ENCODE measurements around the gene PRG3. TPM values are rescaled to one million over a fixed set of nuclear protein-coding genes. Genes with fewer than 3 reads are reported as not detected.
A peak's percentile ranks its signal among the peaks of the same experiment; 100 is the strongest.

Gene PRG3
- total RNA-seq, 1 experiment from 2014 or later: not detected

DNA sequence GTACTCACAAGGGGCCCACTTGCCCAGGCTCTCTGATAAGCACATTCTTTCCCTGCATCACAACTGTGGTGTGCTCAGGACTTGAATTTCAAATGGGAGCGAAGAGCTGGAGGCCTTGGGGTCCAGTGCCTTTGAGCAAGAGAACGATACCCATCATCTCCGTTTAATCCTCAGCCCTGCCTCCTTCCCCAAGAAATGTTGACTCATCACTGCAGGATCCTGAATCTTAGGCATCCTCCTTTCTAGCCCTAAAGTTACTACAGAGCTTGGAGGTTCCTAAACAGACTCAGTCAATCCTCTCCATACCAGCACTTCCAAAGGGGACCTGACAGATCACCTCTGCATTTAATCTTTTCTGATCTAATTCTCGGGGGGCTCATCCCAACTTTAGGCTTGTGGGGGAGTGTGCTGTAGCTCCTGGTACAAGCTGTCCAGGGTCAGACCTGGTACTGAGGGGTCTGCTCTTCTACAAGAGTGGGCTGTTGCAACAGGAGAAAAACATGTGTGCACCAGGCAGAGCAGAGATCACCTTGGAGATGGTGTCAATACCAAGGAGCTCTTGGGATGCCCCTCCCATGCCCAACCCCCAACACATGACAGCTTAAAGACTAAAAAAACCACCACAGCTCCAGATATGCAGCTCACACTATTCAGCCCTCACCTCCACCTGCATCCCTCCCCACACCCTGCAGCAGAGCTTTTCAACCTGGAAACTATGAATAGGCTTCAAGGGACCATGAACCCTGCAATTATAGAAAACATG, 13.4 kb upstream of the PRG3 start:
- no peaks in the 10 kb centered on the region for H3K9me3 ChIP-seq (ENCODE audit: insufficient read depth, low read depth)
- H3K4me2 ChIP-seq: no peak overlapping the region
- H3K4me3 ChIP-seq: no peak overlapping the region
- intact Hi-C loops (cut with micrococcal nuclease; ENCODE audit: unreplicated experiment): no loop called here
- DNase-seq: peak in 1 of 2 experiments; percentile 24
- POLR2A ChIA-PET (ENCODE audit: unreplicated experiment): no interaction called here
- H4K20me1 ChIP-seq (ENCODE audit: insufficient read depth): no peaks in the 10 kb centered on the region
- no peaks in the 10 kb centered on the region for H3K79me2 ChIP-seq (ENCODE audit: low read depth)
- H3K27ac ChIP-seq: no peak overlapping the region
- H2AFZ ChIP-seq: no peak overlapping the region
- no peaks in the 10 kb centered on the region for H3F3A ChIP-seq (ENCODE audit: insufficient read depth, low read depth)
- TF ChIP-seq EZH2 (IDR thresholded peaks at IDR 0.05; ENCODE audit: low read depth): no peak
- TF ChIP-seq, protein P1, sequence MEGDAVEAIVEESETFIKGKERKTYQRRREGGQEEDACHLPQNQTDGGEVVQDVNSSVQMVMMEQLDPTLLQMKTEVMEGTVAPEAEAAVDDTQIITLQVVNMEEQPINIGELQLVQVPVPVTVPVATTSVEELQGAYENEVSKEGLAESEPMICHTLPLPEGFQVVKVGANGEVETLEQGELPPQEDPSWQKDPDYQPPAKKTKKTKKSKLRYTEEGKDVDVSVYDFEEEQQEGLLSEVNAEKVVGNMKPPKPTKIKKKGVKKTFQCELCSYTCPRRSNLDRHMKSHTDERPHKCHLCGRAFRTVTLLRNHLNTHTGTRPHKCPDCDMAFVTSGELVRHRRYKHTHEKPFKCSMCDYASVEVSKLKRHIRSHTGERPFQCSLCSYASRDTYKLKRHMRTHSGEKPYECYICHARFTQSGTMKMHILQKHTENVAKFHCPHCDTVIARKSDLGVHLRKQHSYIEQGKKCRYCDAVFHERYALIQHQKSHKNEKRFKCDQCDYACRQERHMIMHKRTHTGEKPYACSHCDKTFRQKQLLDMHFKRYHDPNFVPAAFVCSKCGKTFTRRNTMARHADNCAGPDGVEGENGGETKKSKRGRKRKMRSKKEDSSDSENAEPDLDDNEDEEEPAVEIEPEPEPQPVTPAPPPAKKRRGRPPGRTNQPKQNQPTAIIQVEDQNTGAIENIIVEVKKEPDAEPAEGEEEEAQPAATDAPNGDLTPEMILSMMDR (conservative IDR thresholded peaks at IDR 0.05): no peak
- no peaks in the 10 kb centered on the region for H3K36me3 ChIP-seq (ENCODE audit: low read depth)
- CTCF ChIA-PET: no interaction called here
- no peaks in the 10 kb centered on the region for H3K9me2 ChIP-seq (ENCODE audit: insufficient read depth)
- BruUV-seq (replicated peaks): no TSS peak
- H3K27me3 ChIP-seq (ENCODE audit: insufficient read depth, low read depth): peaks cover 80% of the 10 kb centered on the region
- H3K4me1 ChIP-seq (replicated peaks; ENCODE audit: insufficient read depth): no peaks in the 10 kb centered on the region

DNA sequence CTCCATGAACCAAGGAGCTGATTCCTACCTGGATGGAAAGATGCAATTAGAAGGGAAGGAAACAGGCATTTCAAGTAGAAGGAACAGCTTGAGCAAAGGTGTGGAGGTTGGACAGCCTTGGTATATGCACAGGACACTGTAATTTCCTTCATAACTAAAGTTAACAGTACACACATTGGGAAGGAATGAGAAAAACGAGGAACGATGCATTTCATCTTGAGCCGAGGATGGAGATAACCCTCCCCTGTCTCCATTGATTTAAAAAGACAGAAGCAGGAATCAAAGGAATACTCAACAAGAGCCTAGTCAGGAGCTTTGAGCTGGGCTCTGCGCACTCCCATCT, 11.8 kb upstream of the PRG3 start:
- ChIA-PET POLR2A (ENCODE audit: unreplicated experiment) (no interaction called here), CTCF (no interaction called here)
- no peak for TF ChIP-seq EZH2 (IDR thresholded peaks at IDR 0.05; ENCODE audit: low read depth)
- TF ChIP-seq, protein P1 (conservative IDR thresholded peaks at IDR 0.05): no peak
- Histone ChIP-seq H3K79me2 (ENCODE audit: low read depth) (no peaks in the 10 kb centered on the region), H3K36me3 (ENCODE audit: low read depth) (no peaks in the 10 kb centered on the region), H3K27ac (no peak overlapping the region), H3K27me3 (ENCODE audit: insufficient read depth, low read depth) (peaks cover 95% of the 10 kb centered on the region), H3F3A (ENCODE audit: insufficient read depth, low read depth) (no peaks in the 10 kb centered on the region), H2AFZ (no peak overlapping the region), H3K9me3 (ENCODE audit: insufficient read depth, low read depth) (no peaks in the 10 kb centered on the region), H3K4me2 (no peak overlapping the region), H3K4me1 (replicated peaks; ENCODE audit: insufficient read depth) (no peaks in the 10 kb centered on the region), H3K9me2 (ENCODE audit: insufficient read depth) (no peaks in the 10 kb centered on the region), H3K4me3 (no peak overlapping the region), H4K20me1 (ENCODE audit: insufficient read depth) (no peaks in the 10 kb centered on the region)
- DNase-seq: peak in 1 of 2 experiments; percentile 16
- intact Hi-C loops (cut with micrococcal nuclease; ENCODE audit: unreplicated experiment): no loop called here
- BruUV-seq (replicated peaks): no TSS peak

DNA sequence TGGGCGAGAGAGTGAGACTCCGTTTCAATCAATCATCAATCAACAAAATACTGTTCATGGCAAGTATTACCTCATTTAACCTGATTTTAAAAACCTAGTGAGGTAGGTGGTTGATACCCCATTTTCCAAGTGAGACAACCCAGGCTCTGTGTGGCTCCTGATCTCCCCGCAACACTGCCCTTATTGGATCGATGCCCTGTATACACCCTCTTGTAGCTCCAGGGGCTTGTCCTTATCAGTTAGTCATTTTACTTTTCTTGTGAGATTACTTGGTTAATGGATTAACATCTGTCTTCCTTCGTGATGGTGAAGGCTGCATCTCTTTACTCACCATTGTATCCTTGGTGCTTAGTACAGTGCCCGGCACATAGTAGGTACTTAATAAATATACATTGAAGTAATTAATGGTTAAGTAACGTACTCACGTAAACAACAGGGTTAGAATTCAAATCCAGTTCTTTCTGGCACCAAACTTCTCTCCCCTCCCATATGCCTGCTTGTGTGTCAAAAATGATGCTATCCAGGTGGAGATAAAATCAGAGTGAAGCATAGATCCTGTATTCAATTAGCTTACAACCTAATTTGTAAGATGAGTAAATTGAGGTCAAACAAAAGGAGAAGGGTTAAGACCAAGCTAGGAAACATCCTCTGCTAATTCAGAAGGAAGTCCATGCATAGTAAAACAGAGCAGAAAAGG, 11.3 kb upstream of the PRG3 start:
- Histone ChIP-seq H3K4me2 (no peak overlapping the region), H3K4me3 (no peak overlapping the region), H3K9me3 (ENCODE audit: insufficient read depth, low read depth) (no peaks in the 10 kb centered on the region), H3K9me2 (ENCODE audit: insufficient read depth) (no peaks in the 10 kb centered on the region), H3K36me3 (ENCODE audit: low read depth) (no peaks in the 10 kb centered on the region), H2AFZ (no peak overlapping the region), H4K20me1 (ENCODE audit: insufficient read depth) (no peaks in the 10 kb centered on the region), H3K27ac (no peak overlapping the region), H3K27me3 (ENCODE audit: insufficient read depth, low read depth) (peaks cover 98% of the 10 kb centered on the region), H3F3A (ENCODE audit: insufficient read depth, low read depth) (no peaks in the 10 kb centered on the region), H3K79me2 (ENCODE audit: low read depth) (no peaks in the 10 kb centered on the region), H3K4me1 (replicated peaks; ENCODE audit: insufficient read depth) (no peaks in the 10 kb centered on the region)
- ChIA-PET POLR2A (ENCODE audit: unreplicated experiment) (no interaction called here), CTCF (no interaction called here)
- BruUV-seq (replicated peaks): no TSS peak
- intact Hi-C loops (cut with micrococcal nuclease; ENCODE audit: unreplicated experiment): no loop called here
- no peak for TF ChIP-seq EZH2 (IDR thresholded peaks at IDR 0.05; ENCODE audit: low read depth)
- DNase-seq: peak in 1 of 2 experiments; percentile 11

Measured in PC-9 (cell line).